ENCODE measurements around the gene SNRPA.
A peak's percentile ranks its signal among the peaks of the same experiment; 100 is the strongest.
"Not testable (repeated sequence)": the region's sequence is repeated elsewhere in the genome, so short reads cannot be mapped to it uniquely, and the experiment has no call there.

Gene SNRPA

GRCh38 chr19:40768869-40769268 is 17.9 kb downstream of the SNRPA start:
- no peak overlapping the region for H3K4me3 ChIP-seq (replicated peaks in 1 of 2; ENCODE audit: low read depth in 2 of 2, low read length in 2 of 2)
- TF ChIP-seq, protein P1, sequence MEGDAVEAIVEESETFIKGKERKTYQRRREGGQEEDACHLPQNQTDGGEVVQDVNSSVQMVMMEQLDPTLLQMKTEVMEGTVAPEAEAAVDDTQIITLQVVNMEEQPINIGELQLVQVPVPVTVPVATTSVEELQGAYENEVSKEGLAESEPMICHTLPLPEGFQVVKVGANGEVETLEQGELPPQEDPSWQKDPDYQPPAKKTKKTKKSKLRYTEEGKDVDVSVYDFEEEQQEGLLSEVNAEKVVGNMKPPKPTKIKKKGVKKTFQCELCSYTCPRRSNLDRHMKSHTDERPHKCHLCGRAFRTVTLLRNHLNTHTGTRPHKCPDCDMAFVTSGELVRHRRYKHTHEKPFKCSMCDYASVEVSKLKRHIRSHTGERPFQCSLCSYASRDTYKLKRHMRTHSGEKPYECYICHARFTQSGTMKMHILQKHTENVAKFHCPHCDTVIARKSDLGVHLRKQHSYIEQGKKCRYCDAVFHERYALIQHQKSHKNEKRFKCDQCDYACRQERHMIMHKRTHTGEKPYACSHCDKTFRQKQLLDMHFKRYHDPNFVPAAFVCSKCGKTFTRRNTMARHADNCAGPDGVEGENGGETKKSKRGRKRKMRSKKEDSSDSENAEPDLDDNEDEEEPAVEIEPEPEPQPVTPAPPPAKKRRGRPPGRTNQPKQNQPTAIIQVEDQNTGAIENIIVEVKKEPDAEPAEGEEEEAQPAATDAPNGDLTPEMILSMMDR (IDR thresholded peaks at IDR 0.05; ENCODE audit: low read depth, low read length): no peak
- no peak for DNase-seq (ENCODE audit: low read depth in 2 of 2)

- H3K4me3 ChIP-seq (replicated peaks in 1 of 2; ENCODE audit: low read depth in 2 of 2, low read length in 2 of 2): not testable (repeated sequence)
- DNase-seq (ENCODE audit: low read depth in 2 of 2): peak in 1 of 2 donors; percentile 24
These were observed 20.3 kb downstream of the SNRPA start for GRCh38 chr19:40771101-40771862.

- no peak within 1 kb of the TSS for H3K4me3 ChIP-seq (replicated peaks in 1 of 2; ENCODE audit: low read depth in 2 of 2, low read length in 2 of 2)
- DNase-seq (ENCODE audit: low read depth in 2 of 2): no peak
These were observed 24.1 kb downstream of the SNRPA start, which contains the start of gene MIA for GRCh38 chr19:40774916-40775631. TSS of gene MIA (plus strand) at chr19:40775521. CDS start at chr19:40775543, 22 bp downstream.

DNA sequence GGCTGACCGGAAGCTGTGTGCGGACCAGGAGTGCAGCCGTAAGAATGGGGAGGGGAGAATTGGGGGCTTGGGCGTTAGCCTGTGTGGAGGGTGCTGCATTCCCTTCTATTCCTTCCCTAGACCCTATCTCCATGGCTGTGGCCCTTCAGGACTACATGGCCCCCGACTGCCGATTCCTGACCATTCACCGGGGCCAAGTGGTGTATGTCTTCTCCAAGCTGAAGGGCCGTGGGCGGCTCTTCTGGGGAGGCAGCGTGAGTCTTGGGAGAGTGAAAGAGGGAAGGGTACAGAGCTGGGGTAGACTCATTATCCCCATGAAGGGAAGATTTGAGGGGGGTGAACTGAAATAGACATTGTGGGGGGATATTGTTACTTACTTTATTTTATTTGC is 24.6 kb downstream of the SNRPA start:
- H3K4me3 ChIP-seq (replicated peaks in 1 of 2; ENCODE audit: low read depth in 2 of 2, low read length in 2 of 2): no peak overlapping the region
- TF ChIP-seq, protein P1 (IDR thresholded peaks at IDR 0.05; ENCODE audit: low read depth, low read length): no peak
- no peak for DNase-seq (ENCODE audit: low read depth in 2 of 2)

More at GRCh38 chr19:40774916-40775631, 24.1 kb downstream of the SNRPA start, which contains the start of gene MIA:
- TF ChIP-seq, protein P1 (IDR thresholded peaks at IDR 0.05; ENCODE audit: low read depth, low read length): no peak

GRCh38 chr19:40776364-40776763 is 25.4 kb downstream of the SNRPA start:
- H3K4me3 ChIP-seq (replicated peaks in 1 of 2; ENCODE audit: low read depth in 2 of 2, low read length in 2 of 2): no peak overlapping the region

DNA sequence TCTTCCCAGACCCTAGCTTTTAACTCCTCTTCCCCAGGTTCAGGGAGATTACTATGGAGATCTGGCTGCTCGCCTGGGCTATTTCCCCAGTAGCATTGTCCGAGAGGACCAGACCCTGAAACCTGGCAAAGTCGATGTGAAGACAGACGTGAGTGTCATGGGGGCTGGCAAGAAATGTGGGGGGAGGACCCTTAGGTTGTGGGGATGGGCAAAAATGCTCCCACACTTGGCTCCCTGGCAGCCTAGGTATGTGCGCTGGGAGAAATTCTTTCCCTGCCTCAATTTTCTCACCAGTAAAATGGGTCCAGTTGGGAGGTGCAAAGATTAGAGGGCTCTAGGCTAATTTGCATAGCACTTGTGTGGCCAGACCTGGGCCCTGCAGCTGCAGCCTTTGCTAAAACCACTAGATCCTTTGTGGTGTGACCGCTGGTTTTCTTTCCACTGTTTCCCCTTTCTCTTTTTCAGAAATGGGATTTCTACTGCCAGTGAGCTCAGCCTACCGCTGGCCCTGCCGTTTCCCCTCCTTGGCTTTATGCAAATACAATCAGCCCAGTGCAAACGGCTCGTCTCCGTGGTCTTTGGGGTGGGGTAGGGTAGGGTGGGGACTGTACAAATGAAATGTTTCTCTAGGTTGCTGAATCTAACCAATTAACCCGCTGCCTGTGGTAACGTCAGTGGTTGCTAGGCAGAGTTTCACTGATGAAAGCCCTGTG is 26.1 kb downstream of the SNRPA start:
- DNase-seq (ENCODE audit: low read depth in 2 of 2): peak; percentile 94
- TF ChIP-seq, protein P1 (IDR thresholded peaks at IDR 0.05; ENCODE audit: low read depth, low read length): no peak
- peak overlapping the region; percentile 56 to 64 for H3K4me3 ChIP-seq (replicated peaks in 1 of 2; ENCODE audit: low read depth in 2 of 2, low read length in 2 of 2)

More at GRCh38 chr19:40776364-40776763, 25.4 kb downstream of the SNRPA start:
- DNase-seq (ENCODE audit: low read depth in 2 of 2): no peak
- TF ChIP-seq, protein P1 (IDR thresholded peaks at IDR 0.05; ENCODE audit: low read depth, low read length): no peak

DNA sequence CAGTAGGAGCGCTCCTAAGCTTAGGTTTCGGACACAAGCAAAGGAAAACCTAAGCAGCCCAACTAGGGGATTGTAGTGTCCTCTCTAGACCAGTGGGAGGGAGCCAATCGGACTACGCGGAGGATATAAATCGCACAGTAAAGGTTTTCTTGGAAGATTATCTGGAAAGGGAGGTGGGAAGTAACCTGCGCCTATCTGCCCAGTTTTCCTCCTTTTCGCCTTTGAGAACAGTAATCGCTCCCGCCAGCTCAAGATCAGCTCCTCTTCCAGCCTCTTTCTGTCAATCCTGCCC is 26.6 kb downstream of the SNRPA start:
- TF ChIP-seq, protein P1 (IDR thresholded peaks at IDR 0.05; ENCODE audit: low read depth, low read length): no peak
- DNase-seq (ENCODE audit: low read depth in 2 of 2): no peak
- peak overlapping the region; percentile 56 to 64 for H3K4me3 ChIP-seq (replicated peaks in 1 of 2; ENCODE audit: low read depth in 2 of 2, low read length in 2 of 2)

Data from cardiac fibroblast (primary cell).